HG03558 (cell line): ENCODE results near the gene CCDC191.

ENCODE experiments used
- ATAC-seq: cut with Tn5 transposase; IDR thresholded peaks from one replicate; pipeline ENCODE4 v1.9.1; 2021; ENCODE audit warnings: moderate number of reproducible peaks; ENCODE audit not compliant: unreplicated experiment; ENCODE audit errors: extremely low read depth

CCDC191 gene

DNA sequence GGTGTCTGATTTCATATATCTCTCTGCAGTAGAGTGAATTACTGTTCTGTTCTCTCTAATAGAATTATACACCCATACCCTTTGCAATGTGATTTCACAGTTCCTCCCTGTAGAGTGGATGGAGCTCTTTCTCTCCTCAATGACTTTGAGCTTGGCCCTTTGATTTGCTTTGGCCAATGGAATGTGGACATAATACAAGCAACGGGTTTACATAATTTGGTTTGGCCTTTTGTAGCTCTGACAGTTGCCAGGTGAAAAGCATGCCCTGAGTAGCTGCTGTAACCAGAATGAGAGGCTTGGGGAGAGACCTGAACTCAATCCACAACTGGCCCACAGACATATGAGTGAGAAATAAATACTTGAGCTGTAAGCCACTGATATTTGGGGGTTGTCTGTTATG is 76.4 kb downstream of the CCDC191 start:
- no peak for ATAC-seq

DNA sequence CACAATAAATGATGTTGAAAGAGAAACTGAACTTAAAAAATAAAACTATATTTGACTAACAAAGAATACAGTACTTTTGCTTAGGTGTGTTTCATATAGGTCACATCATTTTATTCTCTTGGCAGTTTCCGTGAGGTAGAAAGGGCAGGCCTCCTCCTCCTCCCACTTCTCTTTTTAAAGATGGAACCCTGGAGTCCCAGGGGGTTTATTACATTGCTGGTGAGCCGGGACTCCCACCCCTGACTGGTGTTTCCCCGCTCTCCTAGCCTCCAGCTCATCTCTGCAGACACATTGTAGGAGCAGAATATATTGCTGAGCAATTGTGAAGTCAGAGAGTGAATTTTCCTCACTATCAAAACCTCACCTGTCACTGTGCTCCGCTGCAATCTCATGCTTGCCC is 78.5 kb downstream of the CCDC191 start:
- ATAC-seq, result no peak

DNA sequence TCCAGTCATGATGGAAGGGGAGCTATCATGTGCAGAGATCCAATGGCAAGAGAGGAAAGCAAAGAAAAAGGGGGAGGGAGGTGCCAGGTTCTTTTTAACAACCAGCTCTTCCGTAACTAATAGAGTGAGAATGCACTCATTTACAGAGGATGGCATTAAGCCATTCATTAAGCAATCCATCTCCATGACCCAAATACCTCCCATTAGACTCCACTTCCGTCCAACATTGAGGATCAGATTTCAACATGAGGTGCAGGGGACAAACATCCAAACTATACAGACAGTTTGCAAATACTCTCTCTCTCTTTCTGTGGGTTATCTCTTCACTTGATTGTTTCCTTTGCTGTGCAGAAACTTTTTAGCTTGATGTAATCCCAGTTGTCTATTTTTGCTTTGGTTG is 87.3 kb downstream of the CCDC191 start:
- no peak for ATAC-seq

DNA sequence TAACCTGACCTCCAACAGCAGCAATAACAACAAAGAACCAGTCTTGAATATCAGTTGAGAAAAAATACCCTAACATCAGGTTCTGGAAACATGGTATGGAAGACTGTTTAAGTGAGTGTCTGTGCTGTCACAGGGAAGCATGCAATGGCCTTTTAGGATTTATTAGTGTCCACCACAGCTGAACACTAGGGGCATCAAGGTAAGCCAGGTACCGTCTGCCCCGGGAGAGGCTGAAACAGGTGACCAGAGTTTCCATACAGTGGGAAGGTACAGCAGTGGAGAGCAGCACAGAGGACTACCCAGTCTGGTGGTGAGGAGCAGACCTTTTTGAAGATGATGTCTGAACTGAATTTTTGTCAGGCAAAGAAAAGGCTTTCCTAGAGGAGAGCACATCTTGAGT is 90.2 kb downstream of the CCDC191 start:
- no peak for ATAC-seq

DNA sequence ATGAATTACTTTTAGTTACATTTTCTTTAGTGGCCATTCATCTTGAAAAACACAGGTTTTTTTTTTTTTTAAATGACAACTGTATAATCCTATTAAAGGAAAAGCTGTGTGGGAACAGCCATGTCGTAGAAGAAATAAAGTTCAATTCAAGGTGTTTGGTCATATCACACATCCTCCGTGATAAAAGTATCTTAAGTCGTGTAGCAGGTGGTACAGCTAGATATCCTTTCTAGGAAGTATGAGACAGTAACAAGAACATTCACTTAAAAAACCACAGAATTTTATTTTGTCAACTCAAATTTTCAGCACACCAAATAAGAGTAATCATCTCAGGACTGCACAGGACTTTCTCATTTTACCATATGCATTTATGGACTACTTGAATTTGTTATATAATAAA is 92.4 kb downstream of the CCDC191 start:
- no peak for ATAC-seq

DNA sequence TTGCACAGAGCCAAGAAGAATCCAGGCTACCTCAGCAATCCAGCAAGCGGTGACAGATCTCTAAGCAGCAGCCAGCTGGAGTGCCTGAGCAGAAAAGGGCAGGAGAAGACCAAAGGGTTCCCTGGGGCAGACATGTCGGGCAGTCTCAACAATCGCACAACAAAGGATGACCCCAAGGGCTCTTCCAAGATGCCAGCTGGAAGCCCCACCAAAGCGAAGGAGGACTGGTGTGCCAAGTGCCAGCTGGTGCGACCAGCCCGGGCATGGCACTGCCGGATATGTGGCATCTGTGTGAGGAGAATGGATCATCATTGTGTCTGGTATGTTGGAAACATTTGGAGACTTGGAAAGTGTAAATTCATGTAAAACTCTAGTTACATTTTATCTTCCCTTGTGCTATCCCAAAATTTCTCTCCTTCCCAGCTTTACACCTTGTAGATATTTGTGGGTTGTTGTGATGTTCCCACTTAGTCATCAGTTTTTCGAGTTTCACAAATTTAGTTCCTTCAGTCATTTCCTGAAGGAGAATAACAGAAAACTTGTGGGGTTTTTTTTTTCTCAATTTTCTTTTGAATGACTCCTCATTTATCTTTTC is 102.1 kb downstream of the CCDC191 start:
- ATAC-seq, result no peak

DNA sequence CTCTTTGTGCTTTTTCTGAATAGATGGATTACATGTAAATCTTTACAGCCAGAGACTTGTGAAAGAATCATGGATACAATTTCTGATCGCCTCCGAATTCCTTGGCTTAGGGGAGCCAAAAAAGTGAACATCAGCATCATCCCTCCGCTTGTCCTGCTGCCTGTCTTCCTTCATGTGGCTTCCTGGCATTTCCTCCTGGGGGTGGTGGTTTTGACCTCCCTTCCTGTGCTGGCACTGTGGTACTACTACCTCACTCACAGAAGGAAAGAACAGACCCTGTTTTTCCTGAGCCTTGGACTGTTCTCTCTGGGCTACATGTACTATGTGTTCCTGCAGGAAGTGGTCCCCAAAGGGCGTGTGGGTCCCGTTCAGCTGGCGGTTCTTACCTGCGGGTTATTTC is 102.6 kb downstream of the CCDC191 start:
- ATAC-seq, result no peak

DNA sequence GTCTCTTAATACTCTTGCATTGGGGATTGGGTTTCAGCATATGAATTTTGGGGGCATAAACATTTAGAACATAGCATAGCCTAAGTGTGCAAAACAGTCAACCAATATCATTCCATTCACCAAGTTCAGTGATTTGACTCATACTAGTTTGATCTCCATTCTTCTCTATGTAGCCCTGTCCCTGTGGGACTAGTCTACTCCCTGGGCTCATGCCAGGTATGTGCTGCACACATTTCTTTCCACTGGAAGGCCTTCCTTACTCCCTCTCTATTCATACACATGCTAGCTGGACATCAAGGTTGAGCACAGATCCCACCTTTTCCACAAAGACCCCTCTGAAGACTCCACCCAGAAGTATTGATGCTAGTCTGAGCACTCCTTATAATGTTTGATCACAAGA is 103.4 kb downstream of the CCDC191 start:
- no peak for ATAC-seq

DNA sequence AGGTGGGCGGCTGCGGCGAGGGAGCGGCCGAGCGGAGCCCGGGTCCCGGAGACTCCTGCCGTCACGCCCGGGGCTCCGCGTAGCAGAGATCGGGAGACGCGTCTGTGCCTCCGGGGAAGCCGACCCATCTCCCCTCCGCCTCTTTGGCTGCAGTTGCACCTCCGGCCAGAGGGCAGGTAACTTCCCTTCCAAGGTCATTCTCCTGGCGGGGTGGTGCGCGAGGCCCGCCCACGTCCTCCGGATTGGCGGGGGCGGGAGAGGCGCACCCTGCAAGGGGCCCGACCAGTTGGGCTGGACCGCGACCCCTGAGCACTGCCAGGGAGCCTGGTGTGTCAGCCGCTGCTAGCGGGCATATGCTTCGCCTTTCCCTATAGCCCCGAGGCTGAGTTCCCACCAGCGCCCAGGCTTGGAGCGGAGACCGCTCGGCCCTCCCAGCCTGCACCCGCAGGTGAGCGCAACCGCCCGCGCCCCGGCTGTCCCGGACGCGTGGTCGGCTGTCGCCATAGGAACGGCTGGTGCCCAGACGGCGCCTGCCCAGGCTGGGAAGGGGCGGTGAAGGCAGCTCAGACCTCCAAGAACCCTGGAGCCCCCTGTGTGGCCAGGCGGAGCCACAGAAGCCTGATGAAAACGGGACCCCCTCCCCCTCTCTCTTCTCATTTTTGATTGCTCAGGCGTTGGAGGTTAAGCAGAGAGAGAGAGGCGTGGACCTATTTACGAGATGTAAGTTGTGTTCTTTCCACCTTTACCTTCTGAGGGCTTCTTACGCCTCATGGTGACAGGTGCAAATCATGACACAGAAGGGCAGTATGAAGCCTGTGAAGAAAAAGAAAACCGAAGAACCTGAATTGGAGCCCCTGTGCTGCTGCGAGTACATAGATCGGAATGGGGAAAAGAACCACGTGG is 108.1 kb downstream of the CCDC191 start:
- ATAC-seq, result peak; percentile 32

DNA sequence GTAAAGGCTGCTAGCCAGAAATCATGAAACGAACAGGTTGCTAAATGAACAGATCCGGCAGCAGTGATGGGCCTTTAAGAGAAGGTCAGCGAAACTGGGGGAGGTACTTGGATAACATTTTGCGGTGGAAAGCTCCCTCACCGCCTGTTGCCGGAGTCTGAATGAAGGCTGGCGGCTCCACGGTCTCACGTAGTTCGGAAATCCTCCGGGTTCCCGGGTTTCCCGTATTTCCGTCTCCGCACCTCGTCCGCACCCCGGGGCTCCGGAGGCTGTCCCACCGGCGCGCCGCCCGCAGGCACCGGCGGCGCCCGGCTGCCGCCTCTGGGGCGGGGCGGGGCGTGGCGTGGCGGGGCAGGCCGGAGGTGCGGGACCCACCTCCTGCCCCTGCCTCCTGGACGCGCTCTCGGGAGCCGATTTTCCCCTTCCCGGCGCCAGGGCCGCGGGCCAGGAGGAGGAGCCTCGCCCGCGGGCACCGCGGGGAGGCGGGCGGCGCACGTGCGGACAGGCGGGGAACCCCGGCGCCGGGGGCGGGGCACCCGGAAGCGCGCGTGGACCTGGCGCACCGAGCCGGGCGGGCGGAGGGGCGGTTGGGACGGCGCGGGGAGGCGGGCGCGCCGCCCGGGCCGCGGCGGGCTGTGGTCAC is 108.8 kb downstream of the CCDC191 start, which contains the start of gene ZDHHC23:
Gene ZDHHC23, plus strand, starts transcription at position 642 of the 643 bp plus-strand sequence. CDS start 790 bp downstream, outside the sequence.
- ATAC-seq, result peak; percentile 45

DNA sequence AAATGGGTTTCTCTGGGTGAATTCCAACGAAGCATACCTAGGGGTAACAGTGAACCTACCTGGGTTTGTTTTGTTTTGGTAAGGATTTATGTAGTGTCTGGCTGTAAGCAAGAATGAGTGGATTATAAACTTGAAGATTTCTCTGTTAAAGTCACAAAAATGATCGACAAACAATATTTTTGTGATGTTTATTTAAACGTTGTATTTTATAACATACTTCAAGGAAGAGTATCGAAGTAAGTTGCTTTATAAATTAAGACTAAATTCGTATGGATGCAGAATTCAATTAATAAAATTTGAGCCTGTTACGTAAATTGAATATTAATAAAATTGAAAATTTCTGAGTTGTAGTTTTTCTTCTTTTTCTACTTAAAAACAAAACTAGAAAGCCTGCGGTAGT is 109.5 kb downstream of the CCDC191 start:
- ATAC-seq, result no peak

DNA sequence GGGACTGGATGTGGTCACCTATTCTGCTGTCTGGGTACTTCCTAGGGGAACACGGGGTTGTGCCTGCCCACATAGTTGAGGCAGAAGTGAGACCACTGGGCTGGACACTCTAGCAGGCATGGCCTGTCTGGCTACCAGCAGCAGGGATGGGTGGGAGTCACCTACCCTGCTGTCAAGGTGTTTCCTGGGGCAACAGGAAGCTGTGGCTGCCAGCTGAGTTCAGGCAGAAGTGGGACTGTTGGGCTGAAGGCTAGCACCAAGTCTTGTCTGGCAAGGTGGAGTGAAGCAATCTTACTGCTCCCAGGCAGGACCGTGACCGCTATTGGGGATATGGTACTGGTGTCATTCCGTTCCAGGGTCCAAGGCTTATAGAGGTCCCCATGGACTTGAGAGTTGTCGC is 128.8 kb downstream of the CCDC191 start:
- no peak for ATAC-seq

DNA sequence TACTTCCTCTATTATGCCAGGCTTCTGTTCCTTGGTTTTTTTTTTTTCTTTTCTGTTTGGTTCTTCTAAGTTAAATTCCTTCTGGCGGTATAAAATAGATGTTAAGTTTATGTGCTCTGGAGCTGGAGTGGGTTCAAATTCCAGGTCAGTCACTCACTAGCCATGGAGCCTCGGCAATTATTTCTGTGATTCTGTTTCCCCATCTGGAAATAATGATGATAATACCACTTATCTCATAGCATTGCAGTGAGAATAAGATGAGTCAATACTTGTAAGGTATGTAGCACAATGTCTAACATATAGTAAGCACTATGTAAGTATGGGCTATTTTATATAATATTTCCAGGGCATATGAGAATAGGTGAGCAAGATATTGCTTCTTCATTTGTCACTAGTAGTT is 141.7 kb downstream of the CCDC191 start:
- ATAC-seq, result no peak
